OCI-M2 (cell line): ENCODE measurements around the gene SLC9A1.

Experiments
- DNase-seq: peaks from one replicate; lab custom pipeline; 2025; ENCODE audit not compliant: unreplicated experiment; lab: John Stamatoyannopoulos, UW

The SLC9A1 gene

GRCh38 chr1:27084107-27084506 lies 70.8 kb downstream of the SLC9A1 start:
- no peak for DNase-seq

GRCh38 chr1:27077968-27078367 lies 77.0 kb downstream of the SLC9A1 start:
- no peak for DNase-seq

- no peak for DNase-seq
Observed at GRCh38 chr1:27076803-27077202, 78.1 kb downstream of the SLC9A1 start.

- peak; percentile 62 for DNase-seq
Observed at GRCh38 chr1:27074175-27074780, 80.6 kb downstream of the SLC9A1 start.

- DNase-seq, result no peak
Observed at GRCh38 chr1:27071049-27071416, 83.9 kb downstream of the SLC9A1 start.

GRCh38 chr1:27070390-27071048 lies 84.4 kb downstream of the SLC9A1 start:
- no peak for DNase-seq

- DNase-seq, result no peak
Observed at GRCh38 chr1:27068922-27069321, 86.0 kb downstream of the SLC9A1 start.

- DNase-seq, result no peak
Observed at GRCh38 chr1:27065999-27066630, 88.8 kb downstream of the SLC9A1 start.

- DNase-seq, result no peak
Observed at GRCh38 chr1:27060891-27061290, 94.0 kb downstream of the SLC9A1 start.

GRCh38 chr1:27058966-27059669 lies 95.8 kb downstream of the SLC9A1 start:
- DNase-seq, result no peak

- no peak for DNase-seq
Observed at GRCh38 chr1:27057801-27058625, 96.9 kb downstream of the SLC9A1 start.

- no peak for DNase-seq
Observed at GRCh38 chr1:27057389-27057788, 97.5 kb downstream of the SLC9A1 start.

- DNase-seq, result no peak
Observed at GRCh38 chr1:27053977-27054753, 100.8 kb downstream of the SLC9A1 start.

GRCh38 chr1:27052527-27052926 lies 102.4 kb downstream of the SLC9A1 start:
- no peak for DNase-seq

GRCh38 chr1:27049607-27050006 lies 105.3 kb downstream of the SLC9A1 start:
- DNase-seq, result no peak

GRCh38 chr1:27049100-27049499 lies 105.8 kb downstream of the SLC9A1 start:
- DNase-seq, result no peak
